A673 (cell line): ENCODE measurements around the gene LRRC71. TPM values are rescaled to one million over a fixed set of nuclear protein-coding genes. Genes with fewer than 3 reads are reported as not detected.

Experiments
- BruUV-seq: library from RNA; stranded (reverse); fragments of 400-500 nt; replicated peaks from 2 replicates; lab custom pipeline; 2021; lab: Mats Ljungman, UMichigan
- CTCF ChIA-PET: fragments of 300-600 bp; sonication (Branson Sonifier 250); formaldehyde crosslinking; loops from one replicate; lab custom pipeline; 2022; ENCODE audit warnings: antibody characterized with exemption; lab: Charles Lee
- POLR2A ChIA-PET: fragments of 300-600 bp; sonication (Branson Sonifier 250); formaldehyde crosslinking; loops from one replicate; lab custom pipeline; 2022; ENCODE audit warnings: antibody characterized with exemption; ENCODE audit not compliant: low non-redundant PET; lab: Charles Lee
- DNase-seq: peaks from one replicate; pipeline ENCODE4 v3.0.0-alpha.2; 2015; ENCODE audit warnings: low spot score
- H3K27ac ChIP-seq: fragments of 200-600 bp; sonication (generic); 2 replicates; pipeline ENCODE4 v1.5.1; 2016; ENCODE audit warnings: mixed run types, low read depth, mild to moderate bottlenecking, mixed read lengths, antibody characterized with exemption, low read length; ENCODE audit not compliant: poor library complexity, severe bottlenecking
- H3K27me3 ChIP-seq: fragments of 200-600 bp; sonication (generic); replicated peaks from 2 replicates; pipeline ENCODE4 v1.6.1; 2017; ENCODE audit warnings: mixed run types, low read depth, mild to moderate bottlenecking, mixed read lengths, antibody characterized with exemption, low read length; ENCODE audit not compliant: insufficient read depth, poor library complexity
- H3K36me3 ChIP-seq: fragments of 200-600 bp; sonication (generic); 2 replicates; pipeline ENCODE4 v1.6.1; 2016; ENCODE audit warnings: mixed run types, mild to moderate bottlenecking, mixed read lengths, antibody characterized with exemption, low read length; ENCODE audit not compliant: insufficient read depth, poor library complexity, severe bottlenecking
- H3K4me1 ChIP-seq: fragments of 200-600 bp; sonication (generic); 2 replicates; pipeline ENCODE4 v1.6.1; 2017; ENCODE audit warnings: mixed run types, mild to moderate bottlenecking, mixed read lengths, antibody characterized with exemption, low read length; ENCODE audit not compliant: insufficient read depth, poor library complexity, severe bottlenecking
- H3K4me3 ChIP-seq: fragments of 200-600 bp; sonication (generic); 2 replicates; pipeline ENCODE4 v1.5.1; 2016; ENCODE audit warnings: low read depth, mixed run types, mild to moderate bottlenecking, mixed read lengths, low read length; ENCODE audit not compliant: poor library complexity, severe bottlenecking
- H3K9me3 ChIP-seq: fragments of 200-600 bp; sonication (generic); 2 replicates; pipeline ENCODE4 v1.6.1; 2016; ENCODE audit warnings: mixed run types, low read depth, mild to moderate bottlenecking, mixed read lengths, antibody characterized with exemption, low read length; ENCODE audit not compliant: poor library complexity, severe bottlenecking
- EZH2 ChIP-seq: fragments of 200-600 bp; sonication (generic); IDR thresholded peaks from 2 replicates; pipeline ENCODE4 v1.6.1; 2017; ENCODE audit warnings: borderline replicate concordance, low read depth, mild to moderate bottlenecking, mixed read lengths, antibody characterized with exemption, low read length; ENCODE audit not compliant: poor library complexity, severe bottlenecking
- intact Hi-C: fragments of 100-400 bp; cut with micrococcal nuclease; formaldehyde crosslinking; loops from one replicate; pipeline ENCODE4 v1.10.0; 2022; ENCODE audit not compliant: unreplicated experiment
- total RNA-seq: library from RNA; stranded (reverse); gene quantifications from 2 replicates; pipeline ENCODE4 v1.2.3, GENCODE V29; 2021
- TF ChIP-seq, protein P1 (sequence below): fragments of 300-800, 200-600 bp; sonication (generic); conservative IDR thresholded peaks from 2 replicates; pipeline ENCODE4 v1.5.1; 2017; ENCODE audit warnings: low read depth, mild to moderate bottlenecking, antibody characterized with exemption, low read length, moderate library complexity, mixed read lengths

Gene LRRC71
- total RNA-seq, 1 experiment from 2014 or later: not detected

DNA sequence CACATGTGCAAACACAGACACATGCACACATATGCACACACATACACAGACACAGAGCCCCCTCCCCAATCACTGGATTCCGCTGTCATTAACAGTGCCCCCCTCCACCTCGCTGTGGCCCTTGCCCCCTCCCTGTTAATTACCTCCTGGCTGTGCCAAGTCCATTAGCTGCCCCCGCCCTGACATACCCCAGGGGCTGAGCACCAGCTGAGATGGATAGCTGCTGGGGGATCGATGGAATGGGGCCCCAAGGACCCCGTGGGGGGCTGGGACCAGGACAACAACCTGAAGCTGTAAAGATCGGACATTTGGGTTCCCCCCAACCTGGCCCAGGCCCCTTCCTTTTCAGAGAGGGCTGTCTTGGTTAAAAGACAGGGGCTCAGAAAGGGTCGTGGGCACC is 36.5 kb upstream of the LRRC71 start:
- intact Hi-C loops: no loop called here
- Histone ChIP-seq H3K27me3 (no peaks in the 10 kb centered on the region), H3K4me3 (no peak overlapping the region), H3K9me3 (no peaks in the 10 kb centered on the region), H3K4me1 (no peaks in the 10 kb centered on the region), H3K27ac (no peak overlapping the region), H3K36me3 (no peaks in the 10 kb centered on the region)
- POLR2A ChIA-PET: no interaction called here
- CTCF ChIA-PET: interaction anchor here (1.8 kb wide), 1 partner anchor 194 kb away, joined by 9 read pairs; no protein-coding TSS in a partner anchor
- no peak for TF ChIP-seq EZH2
- TF ChIP-seq, protein P1, sequence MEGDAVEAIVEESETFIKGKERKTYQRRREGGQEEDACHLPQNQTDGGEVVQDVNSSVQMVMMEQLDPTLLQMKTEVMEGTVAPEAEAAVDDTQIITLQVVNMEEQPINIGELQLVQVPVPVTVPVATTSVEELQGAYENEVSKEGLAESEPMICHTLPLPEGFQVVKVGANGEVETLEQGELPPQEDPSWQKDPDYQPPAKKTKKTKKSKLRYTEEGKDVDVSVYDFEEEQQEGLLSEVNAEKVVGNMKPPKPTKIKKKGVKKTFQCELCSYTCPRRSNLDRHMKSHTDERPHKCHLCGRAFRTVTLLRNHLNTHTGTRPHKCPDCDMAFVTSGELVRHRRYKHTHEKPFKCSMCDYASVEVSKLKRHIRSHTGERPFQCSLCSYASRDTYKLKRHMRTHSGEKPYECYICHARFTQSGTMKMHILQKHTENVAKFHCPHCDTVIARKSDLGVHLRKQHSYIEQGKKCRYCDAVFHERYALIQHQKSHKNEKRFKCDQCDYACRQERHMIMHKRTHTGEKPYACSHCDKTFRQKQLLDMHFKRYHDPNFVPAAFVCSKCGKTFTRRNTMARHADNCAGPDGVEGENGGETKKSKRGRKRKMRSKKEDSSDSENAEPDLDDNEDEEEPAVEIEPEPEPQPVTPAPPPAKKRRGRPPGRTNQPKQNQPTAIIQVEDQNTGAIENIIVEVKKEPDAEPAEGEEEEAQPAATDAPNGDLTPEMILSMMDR: no peak
- no TSS peak for BruUV-seq
- DNase-seq: no peak

GRCh38 chr1:156884560-156885184 is 35.8 kb upstream of the LRRC71 start:
- intact Hi-C loops: no loop called here
- BruUV-seq: no TSS peak
- H3K27ac ChIP-seq: no peak overlapping the region
- POLR2A ChIA-PET: no interaction called here
- H3K4me3 ChIP-seq: no peak overlapping the region
- TF ChIP-seq, protein P1: no peak
- no peak for TF ChIP-seq EZH2
- CTCF ChIA-PET: interaction anchor here (1.8 kb wide), 1 partner anchor 195 kb away, joined by 9 read pairs; no protein-coding TSS in a partner anchor
- no peaks in the 10 kb centered on the region for H3K9me3 ChIP-seq
- H3K4me1 ChIP-seq: no peaks in the 10 kb centered on the region
- DNase-seq: no peak
- H3K36me3 ChIP-seq: no peaks in the 10 kb centered on the region
- no peaks in the 10 kb centered on the region for H3K27me3 ChIP-seq

DNA sequence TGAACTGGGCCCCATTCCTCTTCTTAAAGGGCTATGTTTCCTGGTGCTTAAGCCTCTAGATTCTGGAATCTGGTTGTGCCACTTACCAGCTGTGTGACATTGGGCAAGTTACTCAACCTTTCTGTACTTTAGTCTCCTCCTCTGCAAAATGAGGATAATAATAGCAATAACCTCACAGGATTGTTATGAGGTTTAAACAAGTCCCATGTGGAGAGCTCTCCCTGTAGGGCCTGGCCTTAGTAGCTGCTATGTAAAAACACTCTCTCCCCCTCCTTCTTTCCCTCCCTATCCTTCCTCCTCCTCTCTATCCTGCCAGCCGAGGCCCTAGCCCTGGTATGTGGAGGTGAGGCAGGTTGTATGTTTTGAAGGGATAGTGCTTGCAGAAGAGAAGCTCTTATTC is 35.1 kb upstream of the LRRC71 start:
- ChIA-PET POLR2A (no interaction called here), CTCF (no interaction called here)
- no peak for TF ChIP-seq EZH2
- TF ChIP-seq, protein P1: no peak
- H3K9me3 ChIP-seq: no peaks in the 10 kb centered on the region
- H3K27me3 ChIP-seq: no peaks in the 10 kb centered on the region
- H3K36me3 ChIP-seq: no peaks in the 10 kb centered on the region
- no peak for DNase-seq
- BruUV-seq: no TSS peak
- H3K4me1 ChIP-seq: no peaks in the 10 kb centered on the region
- intact Hi-C loops: no loop called here
- H3K4me3 ChIP-seq: no peak overlapping the region
- H3K27ac ChIP-seq: no peak overlapping the region
